Activated B cell treated with CpG ODN at 0.5 μM for 24 hours (primary cell): ENCODE measurements around the gene DMPK. TPM values are rescaled to one million over a fixed set of nuclear protein-coding genes. Genes with fewer than 3 reads are reported as not detected.

Experiments used
- ATAC-seq: fragments of 200-7000 bp; cut with Tn5 transposase; one replicate; pipeline ENCODE4 v1.10.0; 2021; ENCODE audit warnings: low read depth, mild to moderate bottlenecking, moderate library complexity
- CTCF ChIA-PET: fragments of 350-600 bp; sonication (Branson Sonifier 250); formaldehyde crosslinking; loops from one replicate; lab custom pipeline; 2021; ENCODE audit warnings: antibody characterized with exemption; lab: Charles Lee
- POLR2A ChIA-PET: fragments of 350-600 bp; sonication (Branson Sonifier 250); formaldehyde crosslinking; loops from one replicate; lab custom pipeline; 2021; ENCODE audit warnings: antibody characterized with exemption; lab: Charles Lee
- DNase-seq: peaks from one replicate; pipeline ENCODE4 v3.0.0; 2022
- H3K27ac Mint-ChIP-seq: one replicate; pipeline ENCODE4 v1.8.0; 2020; ENCODE audit warnings: mixed read lengths
- H3K27me3 Mint-ChIP-seq: one replicate; pipeline ENCODE4 v1.8.0; 2021; ENCODE audit warnings: mixed read lengths
- H3K36me3 Mint-ChIP-seq: one replicate; pipeline ENCODE4 v1.8.0; 2021; ENCODE audit warnings: low read depth, mixed read lengths
- H3K4me1 Mint-ChIP-seq: one replicate; pipeline ENCODE4 v1.8.0; 2021; ENCODE audit warnings: mixed read lengths
- H3K4me3 Mint-ChIP-seq: one replicate; pipeline ENCODE4 v1.8.0; 2020; ENCODE audit warnings: mild to moderate bottlenecking, mixed read lengths
- H3K9me3 Mint-ChIP-seq: one replicate; pipeline ENCODE4 v1.8.0; 2020; ENCODE audit warnings: mixed read lengths
- intact Hi-C: fragments of 100-400 bp; cut with micrococcal nuclease; formaldehyde crosslinking; loops from one replicate; pipeline ENCODE4 v1.15.1; 2024
- total RNA-seq: library from RNA; stranded (reverse); gene quantifications from 2 replicates; pipeline ENCODE4 v1.2.3, GENCODE V29; 2022
- TF ChIP-seq, protein P1 (sequence below): fragments of 200-600 bp; IDR thresholded peaks from one replicate; pipeline ENCODE4 v1.8.0; 2022; ENCODE audit warnings: antibody characterized with exemption, mild to moderate bottlenecking

The DMPK gene
- total RNA-seq, 1 donor from 2014 or later, result 39.0 TPM

DNA sequence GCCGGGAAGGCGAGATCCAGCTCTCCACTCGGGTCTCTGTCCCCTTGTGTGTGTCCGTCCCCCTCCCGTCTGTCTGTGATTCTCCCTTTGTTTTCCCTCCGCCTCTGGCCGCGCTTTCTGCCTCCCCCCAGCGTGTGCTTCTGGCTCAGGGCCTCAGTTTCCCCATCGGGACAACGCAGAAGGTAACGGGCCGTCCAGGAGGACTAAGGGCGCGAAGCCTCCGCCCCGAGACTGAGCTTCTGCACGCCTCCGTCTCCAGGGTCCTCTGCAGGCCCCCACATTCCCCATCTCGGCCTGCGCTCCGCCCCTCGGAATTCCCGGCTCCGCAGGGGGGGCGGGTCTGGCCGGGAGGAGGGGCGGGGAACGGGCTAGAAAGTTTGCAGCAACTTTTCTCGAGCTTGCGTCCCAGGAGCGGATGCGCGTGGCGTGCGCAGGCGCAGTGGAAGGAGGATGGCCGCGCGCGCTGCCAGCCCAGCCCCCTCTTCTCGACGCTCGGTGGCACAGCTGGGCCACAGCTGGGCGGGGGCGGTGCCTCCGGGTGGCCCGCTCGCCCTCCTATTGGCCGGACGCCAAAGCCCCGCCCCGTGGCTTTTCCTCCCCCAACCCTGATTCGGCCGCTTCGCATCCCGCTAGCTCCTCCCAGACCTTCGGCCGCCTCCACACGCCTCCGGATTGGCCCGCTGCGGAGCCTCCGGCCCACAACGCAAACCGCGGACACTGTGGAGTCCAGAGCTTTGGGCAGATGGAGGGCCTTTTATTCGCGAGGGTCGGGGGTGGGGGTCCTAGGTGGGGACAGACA is 13.1 kb downstream of the DMPK start, which contains the start of gene SIX5:
SIX5 (minus strand) TSS at position 269 of the 799 bp plus-strand sequence. CDS start 408 bp downstream, outside the sequence.
- intact Hi-C loops, result loop anchor here (1.0 to 2.0 kb wide), 4 partner anchors 52 to 248 kb away; partner anchors contain the start of gene SYMPK
- CTCF ChIA-PET, result interaction anchor here (0.6 to 7.1 kb wide), 18 partner anchors 10 to 856 kb away, joined by 3 to 172 read pairs (median 4); partner anchors contain the start of genes FBXO46, PTGIR and QPCTL
- ATAC-seq (peak; percentile 72), DNase-seq (peak; percentile 95)
- H3K4me3 Mint-ChIP-seq, result peak within 1 kb of the TSS; percentile 89
- peaks cover 19% of the 10 kb centered on the region for H3K4me1 Mint-ChIP-seq
- H3K9me3 Mint-ChIP-seq, result no peaks in the 10 kb centered on the region
- POLR2A ChIA-PET, result interaction anchor here (0.6 to 3.4 kb wide), 30 partner anchors 9 to 1344 kb away, joined by 3 to 46 read pairs (median 6); partner anchors contain the start of genes CCDC61, DMPK, DMWD and FBXO46
- peaks cover 3% of the 10 kb centered on the region for H3K27me3 Mint-ChIP-seq
- H3K27ac Mint-ChIP-seq, result peak within 1 kb of the TSS; percentile 88
- TF ChIP-seq, protein P1, sequence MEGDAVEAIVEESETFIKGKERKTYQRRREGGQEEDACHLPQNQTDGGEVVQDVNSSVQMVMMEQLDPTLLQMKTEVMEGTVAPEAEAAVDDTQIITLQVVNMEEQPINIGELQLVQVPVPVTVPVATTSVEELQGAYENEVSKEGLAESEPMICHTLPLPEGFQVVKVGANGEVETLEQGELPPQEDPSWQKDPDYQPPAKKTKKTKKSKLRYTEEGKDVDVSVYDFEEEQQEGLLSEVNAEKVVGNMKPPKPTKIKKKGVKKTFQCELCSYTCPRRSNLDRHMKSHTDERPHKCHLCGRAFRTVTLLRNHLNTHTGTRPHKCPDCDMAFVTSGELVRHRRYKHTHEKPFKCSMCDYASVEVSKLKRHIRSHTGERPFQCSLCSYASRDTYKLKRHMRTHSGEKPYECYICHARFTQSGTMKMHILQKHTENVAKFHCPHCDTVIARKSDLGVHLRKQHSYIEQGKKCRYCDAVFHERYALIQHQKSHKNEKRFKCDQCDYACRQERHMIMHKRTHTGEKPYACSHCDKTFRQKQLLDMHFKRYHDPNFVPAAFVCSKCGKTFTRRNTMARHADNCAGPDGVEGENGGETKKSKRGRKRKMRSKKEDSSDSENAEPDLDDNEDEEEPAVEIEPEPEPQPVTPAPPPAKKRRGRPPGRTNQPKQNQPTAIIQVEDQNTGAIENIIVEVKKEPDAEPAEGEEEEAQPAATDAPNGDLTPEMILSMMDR, result no peak
- H3K36me3 Mint-ChIP-seq, result no peaks in the 10 kb centered on the region

DNA sequence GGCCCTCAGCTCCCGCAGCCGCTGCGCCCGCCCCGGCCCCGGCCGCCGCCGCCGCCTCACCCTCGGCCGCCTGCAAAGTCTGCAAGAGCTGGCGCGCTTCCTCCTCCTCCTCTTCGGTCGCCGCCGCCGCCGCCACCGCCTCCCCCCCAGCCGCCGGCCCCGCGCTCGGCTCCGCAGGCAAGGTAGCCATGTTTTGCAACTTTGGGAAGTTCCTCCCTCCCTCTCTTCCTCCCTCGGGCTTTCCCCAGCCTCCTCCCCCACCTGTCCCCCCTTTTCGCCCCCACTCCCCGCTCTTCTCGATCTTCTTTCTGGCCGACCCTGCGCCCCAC is 13.7 kb downstream of the DMPK start:
- CTCF ChIA-PET, result interaction anchor here (0.8 to 7.1 kb wide), 7 partner anchors 10 to 242 kb away, joined by 3 to 172 read pairs (median 4); no protein-coding TSS in a partner anchor
- intact Hi-C loops, result loop anchor here (2.0 kb wide), 1 partner anchor 248 kb away; no protein-coding TSS in a partner anchor
- no peak overlapping the region for H3K27ac Mint-ChIP-seq
- H3K36me3 Mint-ChIP-seq, result no peaks in the 10 kb centered on the region
- POLR2A ChIA-PET, result interaction anchor here (0.6 to 3.4 kb wide), 17 partner anchors 9 to 227 kb away, joined by 3 to 46 read pairs (median 10); partner anchors contain the start of genes CCDC61, DMWD, FBXO46 and FOXA3
- H3K4me3 Mint-ChIP-seq, result peak overlapping the region; percentile 89
- DNase-seq, result peak; percentile 42
- H3K9me3 Mint-ChIP-seq, result no peaks in the 10 kb centered on the region
- peaks cover 3% of the 10 kb centered on the region for H3K27me3 Mint-ChIP-seq
- H3K4me1 Mint-ChIP-seq, result peaks cover 19% of the 10 kb centered on the region
- no peak for ATAC-seq
- TF ChIP-seq, protein P1, result no peak

DNA sequence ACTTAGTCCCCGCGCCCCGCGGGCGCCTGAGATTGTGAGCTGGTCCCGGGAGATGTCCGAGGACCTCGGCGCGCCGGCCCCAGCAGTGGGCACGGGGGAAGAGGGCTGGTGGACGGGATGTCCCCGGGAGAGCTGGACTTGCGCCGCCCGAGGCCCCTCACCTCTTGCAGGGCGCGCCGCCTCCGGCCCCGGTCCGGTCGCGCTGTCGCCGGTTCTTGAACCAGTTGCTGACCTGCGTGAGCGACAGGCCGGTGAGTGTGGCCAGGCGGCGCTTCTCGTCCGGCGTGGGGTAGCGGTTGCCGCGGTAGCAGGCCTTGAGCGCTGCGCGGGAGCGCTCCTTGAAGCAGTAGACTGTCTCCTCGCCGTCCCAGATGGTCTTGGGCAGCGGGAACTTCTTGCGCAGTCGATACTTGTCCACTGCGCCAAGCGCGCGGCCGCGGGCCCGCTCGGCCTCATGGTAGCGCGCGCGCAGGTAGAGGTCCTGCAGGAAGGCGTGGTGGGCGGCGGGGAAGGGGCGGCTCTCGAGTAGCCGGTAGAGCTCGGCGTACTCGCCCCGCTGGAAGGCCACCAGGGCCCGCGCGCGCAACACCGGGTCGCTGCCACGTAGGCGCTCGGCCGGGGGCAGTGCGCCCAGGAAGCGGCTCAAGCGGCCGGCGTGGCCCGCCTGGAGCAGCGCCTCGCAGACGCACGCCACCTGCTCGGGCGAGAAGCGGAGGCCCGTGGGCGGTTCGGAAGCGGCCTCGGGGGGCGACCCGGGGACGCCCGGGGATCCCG is 14.2 kb downstream of the DMPK start:
- ATAC-seq (no peak), DNase-seq (peak; percentile 45)
- peak overlapping the region; percentile 72 for H3K4me3 Mint-ChIP-seq
- ChIA-PET CTCF (interaction anchor here (1.2 to 7.1 kb wide), 2 partner anchors 30 to 53 kb away, joined by 4 to 172 read pairs; no protein-coding TSS in a partner anchor), POLR2A (interaction anchor here (0.6 to 3.4 kb wide), 9 partner anchors 8 to 1364 kb away, joined by 3 to 46 read pairs (median 16); partner anchors contain the start of genes DMWD, FBXO46, FOXA3 and MYPOP)
- no peaks in the 10 kb centered on the region for H3K9me3 Mint-ChIP-seq
- peaks cover 16% of the 10 kb centered on the region for H3K4me1 Mint-ChIP-seq
- TF ChIP-seq, protein P1, result no peak
- no peaks in the 10 kb centered on the region for H3K36me3 Mint-ChIP-seq
- no peak overlapping the region for H3K27ac Mint-ChIP-seq
- peaks cover 3% of the 10 kb centered on the region for H3K27me3 Mint-ChIP-seq
- intact Hi-C loops, result loop anchor here (2.0 kb wide), 1 partner anchor 249 kb away; no protein-coding TSS in a partner anchor

DNA sequence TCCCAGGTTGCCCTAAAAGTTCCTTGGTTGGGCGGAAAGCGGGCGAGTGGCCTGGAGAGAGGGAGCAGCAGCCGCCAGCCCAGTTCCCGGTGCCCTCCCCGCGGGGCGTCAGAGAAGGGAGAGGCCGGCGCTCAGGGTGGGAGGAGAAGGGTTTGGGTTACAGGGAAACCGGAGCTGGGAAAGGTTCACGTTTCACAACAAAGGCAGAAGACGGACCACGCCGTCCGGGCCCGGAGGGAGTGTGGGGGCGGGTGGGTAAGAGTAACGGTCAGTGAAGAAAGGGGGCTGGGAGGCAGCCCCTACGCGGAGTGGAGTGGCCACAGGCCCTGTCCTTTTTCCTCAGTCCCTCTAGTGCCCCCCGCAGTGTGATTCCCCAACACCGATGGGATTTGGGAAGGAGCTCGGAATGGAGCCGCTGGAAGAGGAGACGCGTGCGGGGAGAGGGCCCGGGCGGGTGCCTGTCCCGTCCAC is 14.8 kb downstream of the DMPK start:
- TF ChIP-seq, protein P1, result no peak
- ChIA-PET CTCF (interaction anchor here (7.1 kb wide), 1 partner anchor 31 kb away, joined by 172 read pairs; no protein-coding TSS in a partner anchor), POLR2A (no interaction called here)
- H3K27ac Mint-ChIP-seq, result no peak overlapping the region
- peaks cover 3% of the 10 kb centered on the region for H3K27me3 Mint-ChIP-seq
- H3K4me1 Mint-ChIP-seq, result peaks cover 16% of the 10 kb centered on the region
- no peaks in the 10 kb centered on the region for H3K36me3 Mint-ChIP-seq
- H3K9me3 Mint-ChIP-seq, result no peaks in the 10 kb centered on the region
- DNase-seq (no peak), ATAC-seq (no peak)
- intact Hi-C loops, result no loop called here
- peak overlapping the region; percentile 38 for H3K4me3 Mint-ChIP-seq
